PC-3 (cell line): Measurements from ENCODE around the gene METTL8. TPM values are rescaled to one million over a fixed set of nuclear protein-coding genes. Genes with fewer than 3 reads are reported as not detected.

Source experiments
- ATAC-seq: fragments of 200-7000 bp; cut with Tn5 transposase; 2 replicates; pipeline ENCODE4 v1.9.1; 2020; ENCODE audit warnings: mild to moderate bottlenecking, moderate library complexity
- BruUV-seq: library from RNA; stranded (reverse); fragments of 400-500 nt; replicated peaks from 2 replicates; lab custom pipeline; 2021; lab: Mats Ljungman, UMichigan
- CTCF ChIA-PET: fragments of 300-600 bp; sonication (Branson Sonifier 250); formaldehyde crosslinking; loops from one replicate; lab custom pipeline; 2022; ENCODE audit warnings: antibody characterized with exemption; lab: Charles Lee
- POLR2A ChIA-PET: fragments of 300-600 bp; sonication (Branson Sonifier 250); formaldehyde crosslinking; loops from one replicate; lab custom pipeline; 2022; ENCODE audit warnings: antibody characterized with exemption; ENCODE audit not compliant: unreplicated experiment; lab: Charles Lee
- DNase-seq: peaks from one replicate; pipeline ENCODE4 v3.0.0-alpha.2; 2015
- H2AFZ ChIP-seq: fragments of 300-600 bp; sonication (generic); 2 replicates; pipeline ENCODE4 v1.6.0; 2016; ENCODE audit warnings: antibody characterized with exemption, low read length
- H3F3A ChIP-seq: fragments of 300-600 bp; sonication (generic); one replicate; pipeline ENCODE4 v1.6.0; 2017; ENCODE audit warnings: antibody characterized with exemption, low read length, control low read depth, mild to moderate bottlenecking; ENCODE audit not compliant: unreplicated experiment
- H3K27ac ChIP-seq: fragments of 300-600 bp; sonication (generic); 2 replicates; pipeline ENCODE4 v1.5.1; 2016; ENCODE audit warnings: mild to moderate bottlenecking, low read length
- H3K27me3 ChIP-seq: fragments of 300-600 bp; sonication (generic); 2 replicates; pipeline ENCODE4 v1.6.1; 2016; ENCODE audit warnings: low read length, mixed read lengths
- H3K36me3 ChIP-seq: fragments of 300-600 bp; sonication (generic); 2 replicates; pipeline ENCODE4 v1.6.1; 2016; ENCODE audit warnings: low read depth, mixed run types, low read length, mixed read lengths
- H3K4me1 ChIP-seq: fragments of 300-600 bp; sonication (generic); 2 replicates; pipeline ENCODE4 v1.5.1; 2016; ENCODE audit warnings: low read length; ENCODE audit not compliant: insufficient read depth
- H3K4me2 ChIP-seq: fragments of 300-600 bp; sonication (generic); 2 replicates; pipeline ENCODE4 v1.6.0; 2016; ENCODE audit warnings: low read length
- H3K4me3 ChIP-seq: fragments of 300-600 bp; sonication (generic); 2 replicates; pipeline ENCODE4 v1.5.1; 2016; ENCODE audit warnings: mild to moderate bottlenecking, low read length, mixed read lengths
- H3K79me2 ChIP-seq: fragments of 300-600 bp; sonication (generic); 2 replicates; pipeline ENCODE4 v1.6.1; 2017; ENCODE audit warnings: low read length, mixed read lengths
- H3K9ac ChIP-seq: fragments of 300-600 bp; sonication (generic); 2 replicates; pipeline ENCODE4 v1.6.0; 2016; ENCODE audit warnings: mild to moderate bottlenecking, low read length
- H3K9me2 ChIP-seq: fragments of 300-600 bp; sonication (generic); replicated peaks from 2 replicates; pipeline ENCODE4 v1.6.1; 2016; ENCODE audit warnings: mixed run types, low read length, mixed read lengths
- H3K9me3 ChIP-seq: fragments of 300-600 bp; sonication (generic); 2 replicates; pipeline ENCODE4 v1.6.1; 2016; ENCODE audit warnings: low read length, mixed read lengths
- H4K20me1 ChIP-seq: fragments of 300-600 bp; sonication (generic); 2 replicates; pipeline ENCODE4 v1.6.1; 2016; ENCODE audit warnings: low read length, mixed read lengths
- EZH2 ChIP-seq: fragments of 300-600 bp; sonication (generic); IDR thresholded peaks from one replicate; pipeline ENCODE4 v1.6.1; 2017; ENCODE audit warnings: antibody characterized with exemption, mild to moderate bottlenecking, low read length; ENCODE audit not compliant: unreplicated experiment
- EZH2phosphoT487 ChIP-seq: fragments of 300-600 bp; sonication (generic); IDR thresholded peaks from 2 replicates; pipeline ENCODE4 v1.6.1; 2018; ENCODE audit warnings: mild to moderate bottlenecking, antibody characterized with exemption, low read length, borderline replicate concordance
- intact Hi-C: fragments of 100-400 bp; cut with micrococcal nuclease; formaldehyde crosslinking; loops from 2 replicates; pipeline ENCODE4 v1.9.0; 2023
- total RNA-seq: library from RNA; depleted of rRNA; stranded (reverse); fragments of >200 nt; gene quantifications from 2 replicates; pipeline ENCODE4 v1.2.3, GENCODE V29; 2014
- TF ChIP-seq, protein P1 (sequence below): fragments of 300-600 bp; sonication (generic); conservative IDR thresholded peaks from 2 replicates; pipeline ENCODE4 v1.5.1; 2017; ENCODE audit warnings: antibody characterized with exemption, low read depth, mild to moderate bottlenecking, low read length

The METTL8 gene
- total RNA-seq, 1 experiment from 2014 or later: 10.8 TPM

DNA sequence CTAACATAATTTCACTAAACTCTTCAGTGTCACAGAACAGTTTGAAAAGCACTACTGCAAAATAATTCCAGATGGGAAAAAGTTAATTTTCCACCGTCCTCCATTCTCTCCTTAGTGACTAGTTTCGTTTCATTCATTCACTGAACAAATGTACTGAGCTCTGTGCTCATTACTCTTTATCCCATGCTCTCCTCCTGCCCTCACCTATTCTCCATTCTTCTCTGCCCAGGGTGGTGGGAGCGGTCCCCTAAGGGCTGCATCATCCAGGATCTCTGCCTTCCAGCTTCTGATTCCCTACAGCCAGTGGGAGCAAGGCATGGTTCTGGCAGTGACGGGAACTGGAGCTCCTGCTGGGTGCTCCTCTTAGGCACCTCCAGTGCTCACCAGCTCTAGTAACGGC, 139.2 kb downstream of the METTL8 start:
- no peaks in the 10 kb centered on the region for H3K9me2 ChIP-seq
- intact Hi-C loops: no loop called here
- no peak for TF ChIP-seq EZH2phosphoT487
- TF ChIP-seq, protein P1, sequence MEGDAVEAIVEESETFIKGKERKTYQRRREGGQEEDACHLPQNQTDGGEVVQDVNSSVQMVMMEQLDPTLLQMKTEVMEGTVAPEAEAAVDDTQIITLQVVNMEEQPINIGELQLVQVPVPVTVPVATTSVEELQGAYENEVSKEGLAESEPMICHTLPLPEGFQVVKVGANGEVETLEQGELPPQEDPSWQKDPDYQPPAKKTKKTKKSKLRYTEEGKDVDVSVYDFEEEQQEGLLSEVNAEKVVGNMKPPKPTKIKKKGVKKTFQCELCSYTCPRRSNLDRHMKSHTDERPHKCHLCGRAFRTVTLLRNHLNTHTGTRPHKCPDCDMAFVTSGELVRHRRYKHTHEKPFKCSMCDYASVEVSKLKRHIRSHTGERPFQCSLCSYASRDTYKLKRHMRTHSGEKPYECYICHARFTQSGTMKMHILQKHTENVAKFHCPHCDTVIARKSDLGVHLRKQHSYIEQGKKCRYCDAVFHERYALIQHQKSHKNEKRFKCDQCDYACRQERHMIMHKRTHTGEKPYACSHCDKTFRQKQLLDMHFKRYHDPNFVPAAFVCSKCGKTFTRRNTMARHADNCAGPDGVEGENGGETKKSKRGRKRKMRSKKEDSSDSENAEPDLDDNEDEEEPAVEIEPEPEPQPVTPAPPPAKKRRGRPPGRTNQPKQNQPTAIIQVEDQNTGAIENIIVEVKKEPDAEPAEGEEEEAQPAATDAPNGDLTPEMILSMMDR: no peak
- TF ChIP-seq EZH2: no peak
- no peak for ATAC-seq
- H3K4me3 ChIP-seq: no peak overlapping the region
- no peak overlapping the region for H3K4me2 ChIP-seq
- BruUV-seq: no TSS peak
- H3K79me2 ChIP-seq: no peaks in the 10 kb centered on the region
- no peaks in the 10 kb centered on the region for H3K4me1 ChIP-seq
- ChIA-PET CTCF (no interaction called here), POLR2A (no interaction called here)
- H2AFZ ChIP-seq: no peak overlapping the region
- H4K20me1 ChIP-seq: no peaks in the 10 kb centered on the region
- H3K9ac ChIP-seq: no peak overlapping the region
- H3K27me3 ChIP-seq: no peaks in the 10 kb centered on the region
- DNase-seq: no peak
- no peaks in the 10 kb centered on the region for H3F3A ChIP-seq
- no peak overlapping the region for H3K27ac ChIP-seq
- H3K36me3 ChIP-seq: no peaks in the 10 kb centered on the region
- no peaks in the 10 kb centered on the region for H3K9me3 ChIP-seq

DNA sequence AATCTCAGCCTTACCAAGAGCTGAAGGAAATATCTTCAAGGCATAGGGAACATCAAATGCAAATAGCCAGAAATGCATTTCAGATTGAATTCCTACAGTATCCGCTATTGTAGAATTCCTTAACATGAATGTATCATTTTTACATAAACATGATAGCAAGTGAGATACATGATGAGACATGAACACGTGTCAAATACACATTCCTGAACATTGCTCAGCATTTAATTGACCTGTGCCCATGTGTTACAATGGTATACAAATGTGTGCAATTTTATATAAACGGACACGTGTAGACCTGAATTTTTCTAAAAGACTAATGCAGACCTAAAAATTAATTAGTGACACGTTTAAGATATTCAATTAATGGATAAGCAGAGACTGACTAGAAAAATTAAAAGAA, 140.1 kb downstream of the METTL8 start:
- H3K36me3 ChIP-seq: no peaks in the 10 kb centered on the region
- H3K27ac ChIP-seq: no peak overlapping the region
- ChIA-PET POLR2A (interaction anchor here (0.6 kb wide), 2 partner anchors 34 to 498 kb away, joined by 3 to 11 read pairs; no protein-coding TSS in a partner anchor), CTCF (no interaction called here)
- no peaks in the 10 kb centered on the region for H3K27me3 ChIP-seq
- no peaks in the 10 kb centered on the region for H3K9me2 ChIP-seq
- no peaks in the 10 kb centered on the region for H3K79me2 ChIP-seq
- no peak for ATAC-seq
- no TSS peak for BruUV-seq
- no peak overlapping the region for H3K4me2 ChIP-seq
- intact Hi-C loops: no loop called here
- no peaks in the 10 kb centered on the region for H4K20me1 ChIP-seq
- no peak overlapping the region for H2AFZ ChIP-seq
- no peak overlapping the region for H3K9ac ChIP-seq
- DNase-seq: peak; percentile 10
- H3F3A ChIP-seq: no peaks in the 10 kb centered on the region
- no peak for TF ChIP-seq EZH2
- H3K4me3 ChIP-seq: no peak overlapping the region
- no peaks in the 10 kb centered on the region for H3K4me1 ChIP-seq
- no peaks in the 10 kb centered on the region for H3K9me3 ChIP-seq

DNA sequence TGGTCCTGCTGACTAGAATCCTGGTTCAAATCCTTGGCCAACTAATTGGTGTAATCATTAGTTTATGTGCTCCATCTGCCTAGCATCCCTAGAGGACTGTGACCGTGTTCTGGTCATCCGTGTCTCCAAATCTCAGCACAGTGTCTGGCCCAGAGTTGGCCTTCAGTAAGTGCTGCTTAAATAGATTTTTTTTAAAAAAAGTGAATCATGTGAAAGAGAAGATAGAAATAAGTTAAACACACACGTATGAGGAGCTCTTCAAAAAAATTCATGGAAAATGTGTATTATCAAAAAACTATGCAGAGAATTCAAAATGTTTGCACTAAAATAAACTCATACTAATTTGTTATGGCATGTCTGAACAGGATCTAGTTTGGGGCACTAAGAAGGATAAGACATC, 143.8 kb downstream of the METTL8 start:
- H3F3A ChIP-seq: no peaks in the 10 kb centered on the region
- H3K79me2 ChIP-seq: no peaks in the 10 kb centered on the region
- H3K4me2 ChIP-seq: no peak overlapping the region
- no peak overlapping the region for H2AFZ ChIP-seq
- intact Hi-C loops: no loop called here
- H3K27ac ChIP-seq: no peak overlapping the region
- no peaks in the 10 kb centered on the region for H3K9me2 ChIP-seq
- no peak overlapping the region for H3K9ac ChIP-seq
- H3K4me1 ChIP-seq: no peaks in the 10 kb centered on the region
- H3K36me3 ChIP-seq: no peaks in the 10 kb centered on the region
- ATAC-seq (no peak), DNase-seq (no peak)
- H3K9me3 ChIP-seq: no peaks in the 10 kb centered on the region
- H3K27me3 ChIP-seq: no peaks in the 10 kb centered on the region
- BruUV-seq: no TSS peak
- H3K4me3 ChIP-seq: no peak overlapping the region
- ChIA-PET CTCF (interaction anchor here (0.6 kb wide), 1 partner anchor 126 kb away, joined by 5 read pairs; no protein-coding TSS in a partner anchor), POLR2A (no interaction called here)
- H4K20me1 ChIP-seq: no peaks in the 10 kb centered on the region
- TF ChIP-seq, protein P1: no peak
- no peak for TF ChIP-seq EZH2phosphoT487
- no peak for TF ChIP-seq EZH2
